CD1c-positive myeloid dendritic cell (primary cell): ENCODE results near the gene KDM1B.
"Not testable (repeated sequence)": the region's sequence is repeated elsewhere in the genome, so short reads cannot be mapped to it uniquely, and the experiment has no call there.

Experiments
- DNase-seq: peaks from one replicate; pipeline ENCODE4 v3.0.0-alpha.2; 2016; ENCODE audit errors: extremely low spot score

KDM1B gene

DNA sequence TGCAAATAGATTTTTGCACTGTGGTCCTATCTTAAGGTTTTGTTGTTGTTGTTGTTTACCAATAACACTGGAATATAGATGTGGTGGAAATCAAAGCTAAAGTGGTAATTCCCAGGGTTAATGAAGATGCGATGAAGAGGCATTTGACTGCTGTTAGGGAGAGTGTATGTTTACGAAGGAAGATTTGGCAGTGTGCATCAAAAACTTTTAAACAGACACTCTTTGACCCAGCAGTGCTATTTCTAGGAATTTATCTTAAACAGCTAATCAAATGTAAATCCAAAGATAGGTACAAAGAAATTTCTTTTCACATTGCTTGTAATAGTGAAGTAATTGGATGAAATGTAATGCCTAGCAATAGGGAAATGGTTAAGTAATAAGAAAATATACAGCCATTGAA is 34.0 kb downstream of the KDM1B start:
- DNase-seq = no peak

DNA sequence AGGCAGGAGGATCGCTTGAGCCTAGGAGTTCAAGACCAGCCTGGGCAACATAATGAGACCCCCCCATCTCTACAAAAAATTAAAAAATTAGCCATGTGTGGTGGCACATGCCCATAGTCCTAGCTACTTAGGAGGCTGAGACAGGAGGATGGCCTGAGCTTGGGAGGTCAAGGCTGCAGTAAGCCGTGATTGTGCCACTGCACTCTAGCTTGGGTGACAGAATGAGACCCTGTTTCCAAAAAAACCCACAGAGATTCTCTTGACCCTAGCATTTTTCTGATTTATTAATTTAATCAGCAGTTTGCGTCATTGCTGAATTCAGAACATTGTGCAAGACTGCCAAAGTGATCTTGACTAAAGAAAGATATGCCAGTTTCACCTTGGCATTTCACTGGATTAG is 36.8 kb downstream of the KDM1B start:
- DNase-seq = no peak

DNA sequence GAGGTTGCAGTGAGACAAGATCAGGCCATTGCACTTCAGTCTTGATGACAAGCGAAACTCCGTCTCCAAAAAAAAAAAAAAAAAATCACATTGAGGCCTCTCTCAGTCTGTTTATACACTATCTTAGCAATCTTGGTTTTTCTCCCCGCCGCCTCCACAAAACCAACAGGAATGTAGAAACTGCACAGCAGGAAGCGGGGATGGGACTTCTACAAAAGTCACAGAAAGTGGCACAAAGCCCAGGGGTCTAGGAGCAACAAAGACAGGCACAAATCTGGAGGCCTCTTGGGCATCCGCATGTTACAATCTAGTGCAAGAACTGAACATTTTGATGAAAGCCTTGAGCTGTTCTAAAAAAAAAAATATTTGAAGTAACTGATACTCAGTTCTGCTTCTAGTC is 48.6 kb downstream of the KDM1B start:
- no peak for DNase-seq

DNA sequence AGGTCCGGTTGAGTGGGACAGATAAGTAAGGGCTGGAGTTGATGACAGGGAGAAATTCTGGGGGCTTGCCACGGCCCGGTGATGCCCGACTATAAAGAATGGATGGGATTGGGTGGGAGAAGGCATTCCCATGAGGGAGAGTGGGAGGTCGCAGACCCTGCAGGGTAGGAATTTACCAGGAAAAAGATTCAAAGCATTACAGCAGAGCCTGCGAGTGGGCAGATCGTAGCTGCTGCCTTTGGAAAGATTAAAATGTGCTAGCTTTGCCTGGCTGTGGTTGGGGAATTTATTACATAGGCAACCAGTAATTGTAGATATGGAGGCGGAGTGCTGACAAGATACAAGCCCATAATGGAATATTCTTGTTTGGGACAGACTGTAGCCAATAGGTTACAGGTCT is 49.5 kb downstream of the KDM1B start:
- no peak for DNase-seq

DNA sequence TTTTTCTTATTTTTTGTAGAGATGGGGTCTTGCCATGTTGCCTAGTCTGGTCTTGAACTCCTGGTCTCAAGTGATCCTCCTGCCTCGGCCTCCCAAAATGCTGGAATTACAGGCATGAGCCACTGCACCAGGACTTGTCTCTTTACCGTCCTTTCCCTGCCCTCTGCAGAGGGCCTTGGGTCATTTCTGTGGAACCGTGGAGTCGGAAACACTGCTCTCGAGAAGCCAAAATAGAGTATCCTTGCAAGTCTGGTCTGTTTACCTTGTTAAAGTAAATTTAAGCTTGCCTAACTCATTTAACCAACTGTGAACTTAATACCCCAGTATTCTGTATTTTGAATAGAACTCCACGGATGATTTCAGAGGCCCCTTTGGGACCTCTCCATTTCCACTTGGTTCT is 51.4 kb downstream of the KDM1B start:
- DNase-seq = no peak

DNA sequence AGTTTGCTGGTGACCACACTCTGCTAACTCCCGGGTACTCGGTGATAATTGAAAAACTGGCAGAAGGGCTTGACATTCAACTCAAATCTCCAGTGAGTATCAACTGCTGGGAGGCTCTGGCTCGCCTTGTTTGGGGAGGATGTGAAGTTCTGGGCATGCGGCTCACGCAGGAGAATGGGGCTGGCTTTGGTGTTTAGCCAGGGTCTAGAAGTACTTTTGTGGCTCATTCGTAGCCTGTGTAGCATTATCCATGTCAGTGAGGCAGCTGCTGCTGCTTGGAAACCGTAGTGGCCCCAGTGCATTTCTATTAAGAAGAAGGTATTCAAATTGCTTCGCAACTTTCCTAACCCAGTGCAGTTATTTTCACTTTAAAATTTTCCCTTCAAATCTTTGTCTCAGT is 52.2 kb downstream of the KDM1B start:
- no peak for DNase-seq

DNA sequence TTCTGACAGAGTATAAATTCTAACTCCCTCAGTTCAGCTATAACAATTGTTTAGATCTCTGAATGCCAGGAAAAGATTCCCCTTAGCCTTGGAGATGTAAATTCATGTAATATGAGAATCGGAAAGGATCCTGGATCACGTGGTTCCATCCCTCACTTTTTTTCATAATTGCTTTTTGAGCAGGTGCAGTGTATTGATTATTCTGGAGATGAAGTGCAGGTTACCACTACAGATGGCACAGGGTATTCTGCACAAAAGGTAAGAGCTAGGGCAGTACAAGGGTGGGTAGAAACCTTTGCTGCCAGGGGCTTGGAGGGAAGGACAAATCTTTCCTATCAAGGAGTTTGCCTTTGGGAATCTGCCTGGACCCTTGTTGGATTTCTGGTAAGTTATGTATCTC is 52.7 kb downstream of the KDM1B start:
- no peak for DNase-seq

DNA sequence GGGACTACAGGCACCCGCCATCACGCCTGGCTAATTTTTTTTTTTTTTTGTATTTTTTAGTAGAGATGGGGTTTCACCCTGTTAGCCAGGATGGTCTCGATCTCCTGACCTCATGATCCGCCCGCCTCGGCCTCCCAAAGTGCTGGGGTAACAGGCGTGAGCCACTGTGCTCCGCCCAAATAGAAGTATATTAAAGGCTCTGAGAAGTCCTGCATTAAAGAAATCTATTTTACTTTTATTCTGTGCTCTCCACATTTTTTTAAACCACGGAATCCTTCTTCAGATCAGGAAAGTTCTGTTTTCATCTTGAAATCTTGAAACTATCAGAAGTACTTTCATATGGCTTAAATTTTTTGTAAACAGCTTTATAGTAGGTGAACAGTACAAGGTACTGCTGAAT is 53.6 kb downstream of the KDM1B start:
- DNase-seq = not testable (repeated sequence)

DNA sequence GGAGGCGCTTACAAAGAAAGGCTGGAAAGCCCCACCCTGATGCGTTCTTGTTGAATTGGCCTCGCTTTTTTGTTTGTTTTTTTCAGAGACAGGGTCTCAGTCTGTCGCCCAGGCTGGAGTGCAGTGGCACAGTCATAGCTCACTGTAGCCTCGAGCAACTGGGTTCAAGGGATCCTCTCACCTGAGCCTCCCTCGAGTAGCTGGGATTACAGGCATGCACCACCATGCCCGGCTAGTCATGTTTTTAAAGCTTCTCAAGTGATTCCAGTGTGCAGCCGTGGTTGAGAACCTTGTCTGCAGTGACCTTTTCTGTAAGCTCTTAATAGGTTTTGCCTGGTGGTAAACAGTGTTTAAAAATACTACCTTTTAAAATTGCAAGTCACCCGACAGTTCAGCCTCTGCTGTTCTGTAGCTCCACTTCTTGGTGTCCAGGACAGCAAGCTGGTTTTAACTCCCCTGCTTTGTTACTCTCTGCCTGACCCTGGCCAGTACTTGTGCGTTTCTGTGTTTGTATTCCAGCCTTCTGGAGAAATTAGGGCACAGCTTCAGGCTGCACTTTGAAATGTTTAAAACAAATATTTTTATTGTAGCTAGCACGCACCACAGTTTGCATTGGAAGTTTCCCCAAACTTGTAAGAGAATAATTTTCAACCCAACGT is 54.4 kb downstream of the KDM1B start:
- DNase-seq = no peak

DNA sequence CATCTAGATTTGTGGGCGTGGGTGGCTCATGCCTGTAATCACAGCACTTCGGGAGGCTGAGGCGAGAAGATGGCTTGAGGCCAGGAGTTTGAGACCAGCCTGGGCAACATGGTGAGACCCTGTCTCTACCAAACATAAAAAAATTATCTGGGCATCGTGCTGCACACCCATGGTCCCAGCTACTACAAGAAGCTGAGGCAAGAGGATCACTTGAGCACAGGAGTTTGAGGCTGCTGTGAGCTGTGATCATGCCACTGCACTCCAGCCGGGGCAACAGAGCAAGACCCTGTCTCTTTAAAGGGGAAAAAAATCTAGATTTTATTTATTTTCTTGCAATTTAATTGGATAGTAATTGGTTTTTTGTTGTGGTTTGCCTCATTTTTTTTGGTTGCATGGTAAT is 55.5 kb downstream of the KDM1B start:
- no peak for DNase-seq

DNA sequence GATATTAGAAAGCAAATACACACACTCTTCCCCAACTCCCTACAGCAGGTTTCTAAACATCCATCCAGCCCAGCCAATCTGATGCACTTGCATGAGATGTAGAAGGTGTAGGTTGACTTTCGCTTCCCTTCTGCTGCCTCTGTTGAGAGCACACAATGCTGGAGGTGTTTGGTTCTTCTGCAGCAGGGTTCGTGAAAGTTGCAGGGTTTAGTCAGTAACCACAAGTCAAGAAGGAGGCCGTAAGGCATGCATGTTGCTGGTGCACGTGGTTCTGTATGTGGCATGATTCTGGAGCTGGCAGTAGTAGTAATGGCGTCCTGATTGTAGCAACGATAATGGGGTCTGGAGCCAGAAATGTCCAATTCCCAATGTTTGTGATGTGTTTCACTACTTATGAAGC is 56.1 kb downstream of the KDM1B start:
- DNase-seq = peak; percentile 40

DNA sequence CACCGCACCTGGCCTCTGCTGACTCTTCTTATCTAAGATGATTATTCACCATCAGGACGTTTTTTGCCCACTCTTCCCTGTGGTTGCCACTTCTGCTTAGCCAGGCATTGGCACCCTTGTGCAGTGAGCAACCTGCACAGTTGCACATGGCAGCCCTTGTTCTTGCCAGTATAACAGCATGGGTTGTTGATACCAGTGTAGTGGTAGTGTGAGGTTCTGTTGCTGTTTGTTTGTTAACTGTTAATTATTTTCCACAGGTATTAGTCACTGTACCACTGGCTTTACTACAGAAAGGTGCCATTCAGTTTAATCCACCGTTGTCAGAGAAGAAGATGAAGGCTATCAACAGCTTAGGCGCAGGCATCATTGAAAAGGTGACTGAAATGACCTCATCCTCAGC is 57.0 kb downstream of the KDM1B start:
- DNase-seq = no peak

DNA sequence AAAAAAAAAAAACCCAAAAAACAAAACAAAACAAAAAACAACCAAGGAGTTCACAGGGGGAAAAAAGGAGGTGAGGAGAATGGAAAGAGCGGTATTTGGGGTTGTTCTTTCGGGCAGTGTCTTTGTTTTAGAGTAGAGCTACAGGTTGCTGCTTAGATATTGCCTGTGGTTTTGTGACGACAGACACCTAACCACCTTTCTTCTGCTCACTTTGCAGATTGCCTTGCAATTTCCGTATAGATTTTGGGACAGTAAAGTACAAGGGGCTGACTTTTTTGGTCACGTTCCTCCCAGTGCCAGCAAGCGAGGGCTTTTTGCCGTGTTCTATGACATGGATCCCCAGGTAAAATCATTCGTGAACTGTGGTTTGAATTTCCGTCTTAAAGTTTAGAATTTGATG is 58.2 kb downstream of the KDM1B start:
- DNase-seq = no peak

DNA sequence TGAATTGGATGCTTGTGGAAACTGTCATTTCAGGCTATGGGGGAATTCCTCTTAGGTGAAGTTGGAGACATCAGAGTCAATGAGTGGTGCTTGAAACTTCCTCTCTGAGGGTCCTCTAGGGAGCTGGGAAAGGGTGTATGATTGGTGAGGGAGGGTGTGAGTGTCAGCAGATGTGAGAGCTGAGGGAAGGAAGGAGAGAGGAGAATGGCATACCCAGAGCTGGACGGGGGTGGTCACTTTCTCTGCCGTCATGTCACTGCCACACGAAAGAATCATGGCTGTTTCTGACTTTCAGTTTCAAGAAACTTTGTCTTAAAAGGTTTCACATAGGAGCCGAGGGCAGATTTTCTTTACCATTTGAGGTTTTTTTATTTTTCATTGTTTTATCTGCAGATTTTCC is 58.8 kb downstream of the KDM1B start:
- no peak for DNase-seq

DNA sequence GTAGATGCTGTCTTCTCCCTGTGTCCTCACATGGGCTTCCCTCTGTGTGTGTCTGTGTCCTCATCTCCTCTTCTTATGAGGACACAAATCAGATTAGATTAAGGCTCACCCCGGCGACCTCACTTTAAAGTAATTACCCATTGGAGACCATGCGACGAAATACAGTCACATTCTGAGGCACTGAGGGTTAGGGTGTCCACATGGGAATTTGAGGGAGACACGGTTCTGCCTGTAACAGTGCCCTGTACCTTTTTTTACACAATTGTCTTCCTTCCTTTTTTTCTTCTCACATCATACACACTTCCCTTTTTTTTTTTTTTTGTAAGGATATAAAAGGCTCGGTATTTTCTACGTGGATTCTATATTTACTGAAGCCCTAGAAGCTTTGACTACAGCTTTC is 60.2 kb downstream of the KDM1B start:
- DNase-seq = peak; percentile 54

DNA sequence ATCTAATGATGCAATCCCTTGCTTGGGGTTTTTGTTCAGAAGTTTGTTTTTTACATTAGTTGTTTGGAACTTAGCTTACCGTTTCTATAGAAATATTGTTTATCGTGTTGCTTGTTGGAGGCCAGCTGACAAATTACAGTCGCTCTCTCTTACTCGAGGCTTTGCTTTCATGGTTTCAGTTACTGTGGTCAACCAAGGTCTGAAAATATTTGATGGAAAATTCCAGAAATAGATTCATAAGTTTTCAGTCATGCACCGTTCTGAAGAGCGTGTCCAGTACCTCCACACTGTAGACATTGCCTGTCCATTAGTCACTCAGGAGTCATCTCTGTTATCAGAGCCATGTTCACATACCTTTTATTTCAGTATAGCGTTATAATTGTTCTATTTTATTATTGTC is 61.2 kb downstream of the KDM1B start:
- no peak for DNase-seq

DNA sequence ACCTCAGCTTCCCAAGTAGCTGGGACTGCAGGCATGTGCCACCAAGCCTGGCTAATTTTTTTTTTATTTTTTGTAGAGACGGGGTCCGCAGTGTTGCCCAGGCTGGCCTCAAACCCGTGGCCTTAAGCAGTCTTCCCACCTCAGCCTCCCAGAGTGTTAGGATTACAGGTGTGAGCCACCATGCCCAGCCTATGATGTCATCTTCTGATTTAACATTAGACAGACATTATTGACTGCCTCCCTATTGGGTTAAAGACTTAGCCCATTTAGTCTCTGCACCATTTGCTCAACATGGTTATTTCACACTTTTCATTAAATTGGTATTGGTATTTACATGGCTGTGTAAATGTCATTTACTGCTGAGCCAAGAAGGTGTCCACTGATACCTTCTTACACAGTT is 63.0 kb downstream of the KDM1B start:
- DNase-seq = no peak

DNA sequence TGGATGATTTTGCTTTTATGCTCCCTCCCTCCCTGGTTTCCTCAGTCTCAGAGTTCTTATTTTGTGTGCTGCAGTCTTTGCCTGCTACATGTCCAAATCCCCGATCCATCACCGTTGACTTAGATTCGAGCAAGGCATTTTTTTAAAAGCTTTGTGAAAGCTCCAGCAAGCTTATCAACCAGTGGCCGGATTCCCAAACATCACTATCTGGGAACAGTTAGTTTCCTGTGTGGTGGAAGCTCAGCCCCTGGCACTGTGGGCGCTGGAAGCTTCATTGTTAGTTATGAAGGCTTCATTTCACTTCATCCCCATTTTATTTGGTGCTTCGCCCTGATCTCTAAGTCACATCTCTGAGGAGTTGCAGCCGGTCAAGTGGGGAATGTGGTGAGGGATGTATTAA is 64.4 kb downstream of the KDM1B start:
- no peak for DNase-seq

DNA sequence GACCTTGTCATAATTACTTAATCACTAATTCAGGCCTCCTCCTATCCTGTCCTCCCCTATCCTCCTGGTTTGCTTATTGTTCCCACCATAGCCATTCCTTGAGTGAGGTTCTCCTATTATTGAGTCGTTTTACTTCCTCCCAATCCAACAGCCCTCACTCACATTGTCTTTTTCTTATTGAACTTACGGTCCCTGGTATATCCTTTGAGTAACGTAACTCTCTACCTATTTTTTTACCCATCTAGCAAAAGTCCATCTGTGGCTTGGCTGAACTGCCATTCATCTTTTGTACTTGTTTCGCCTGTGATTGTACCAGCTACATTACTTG is 66.0 kb downstream of the KDM1B start:
- DNase-seq = no peak

DNA sequence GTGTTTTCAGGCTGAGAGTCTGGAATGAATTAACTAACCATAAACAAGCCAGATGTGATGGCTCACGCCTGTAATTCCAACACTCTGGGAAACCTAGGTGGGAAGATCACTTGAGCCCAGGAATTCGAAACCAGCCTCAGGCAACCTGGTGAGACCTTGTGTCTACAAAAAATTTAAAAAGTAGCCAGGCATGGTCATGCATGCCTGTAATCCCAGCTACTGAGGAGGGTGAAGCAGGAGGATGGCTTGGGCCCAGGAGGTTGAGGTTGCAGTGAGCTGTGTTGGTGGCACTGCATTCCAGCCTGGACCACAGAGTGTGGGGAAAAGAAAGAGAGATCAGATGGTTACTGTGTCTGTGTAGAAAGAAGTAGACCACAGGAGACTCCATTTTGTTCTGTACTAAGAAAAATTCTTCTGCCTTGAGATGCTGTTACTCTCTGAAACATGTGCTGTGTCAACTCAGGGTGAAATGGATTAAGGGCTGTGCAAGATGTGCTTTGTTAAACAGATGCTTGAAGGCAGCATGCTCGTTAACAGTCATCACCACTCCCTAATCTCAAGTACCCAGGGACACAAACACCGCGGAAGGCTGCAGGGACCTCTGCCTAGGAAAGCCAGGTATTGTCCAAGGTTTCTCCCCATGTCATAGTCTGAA is 71.4 kb downstream of the KDM1B start:
- DNase-seq = not testable (repeated sequence)

DNA sequence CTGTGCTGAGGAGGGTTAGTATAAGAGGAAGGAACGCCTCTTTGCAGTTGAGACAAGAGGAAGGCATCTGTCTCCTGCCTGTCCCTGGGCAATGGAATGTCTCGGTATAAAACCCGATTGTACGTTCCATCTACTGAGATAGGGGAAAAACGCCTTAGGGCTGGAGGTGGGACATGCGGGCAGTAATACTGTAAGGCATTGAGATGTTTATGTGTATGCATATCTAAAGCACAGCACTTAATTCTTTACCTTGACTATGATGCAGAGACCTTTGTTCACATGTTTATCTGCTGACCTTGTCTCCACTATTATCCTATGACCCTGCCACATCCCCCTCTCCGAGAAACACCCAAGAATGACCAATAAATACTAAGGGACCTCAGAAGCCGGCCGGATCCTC is 71.9 kb downstream of the KDM1B start:
- not testable (repeated sequence) for DNase-seq

DNA sequence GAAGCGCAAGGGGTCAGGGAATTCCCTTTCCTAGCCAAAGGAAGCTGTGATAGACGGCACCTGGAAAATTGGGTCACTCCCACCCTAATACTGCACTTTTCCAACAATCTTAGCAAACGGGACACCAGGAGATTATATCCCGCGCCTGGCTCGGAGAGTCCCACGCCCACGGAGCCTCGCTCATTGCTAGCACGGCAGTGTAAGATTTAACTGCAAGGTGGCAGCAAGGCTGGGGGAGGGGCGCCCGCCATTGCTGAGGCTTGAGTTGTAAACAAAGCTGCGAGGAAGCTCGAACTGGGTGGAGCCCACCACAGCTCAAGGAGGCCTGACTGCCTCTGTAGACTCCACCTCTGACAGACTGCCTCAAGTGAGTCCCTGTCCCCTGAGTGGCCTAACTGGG is 73.4 kb downstream of the KDM1B start:
- DNase-seq = not testable (repeated sequence)

DNA sequence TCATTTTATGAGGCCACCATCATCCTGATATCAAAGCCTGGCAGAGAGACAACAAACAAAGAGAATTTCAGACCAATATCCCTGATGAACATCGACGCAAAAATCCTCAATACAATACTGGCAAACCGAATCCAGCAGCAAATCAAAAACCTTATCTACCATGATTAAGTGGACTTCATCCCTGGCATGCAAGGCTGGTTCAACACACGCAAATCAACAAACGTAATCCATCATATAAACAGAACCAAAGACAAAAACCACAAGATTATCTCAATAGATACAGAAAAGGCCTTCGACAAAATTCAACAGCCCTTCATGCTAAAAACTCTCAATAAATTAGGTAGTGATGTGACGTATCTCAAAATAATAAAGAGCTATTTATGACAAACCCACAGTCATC is 76.6 kb downstream of the KDM1B start:
- DNase-seq = not testable (repeated sequence)

DNA sequence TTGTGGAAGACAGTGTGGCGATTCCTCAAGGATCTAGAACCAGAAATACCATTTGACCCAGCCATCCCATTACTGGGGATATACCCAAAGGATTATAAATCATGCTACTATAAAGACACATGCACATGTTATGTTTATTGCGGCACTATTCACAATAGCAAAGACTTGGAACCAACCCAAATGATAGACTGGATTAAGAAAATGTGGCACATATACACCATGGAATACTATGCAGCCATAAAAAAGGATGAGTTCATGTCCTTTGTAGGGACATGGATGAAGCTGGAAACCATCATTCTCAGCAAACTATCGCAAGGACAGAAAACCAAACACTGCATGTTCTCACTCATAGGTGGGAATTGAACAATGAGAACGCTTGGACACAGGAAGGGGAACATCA is 78.5 kb downstream of the KDM1B start:
- DNase-seq = not testable (repeated sequence)
